HG03159 (cell line): ENCODE data around the gene ZFP91.

Source experiments
- ATAC-seq: cut with Tn5 transposase; IDR thresholded peaks from one replicate; pipeline ENCODE4 v1.9.1; 2021; ENCODE audit warnings: mild to moderate bottlenecking, moderate library complexity; ENCODE audit not compliant: unreplicated experiment

ZFP91 gene

DNA sequence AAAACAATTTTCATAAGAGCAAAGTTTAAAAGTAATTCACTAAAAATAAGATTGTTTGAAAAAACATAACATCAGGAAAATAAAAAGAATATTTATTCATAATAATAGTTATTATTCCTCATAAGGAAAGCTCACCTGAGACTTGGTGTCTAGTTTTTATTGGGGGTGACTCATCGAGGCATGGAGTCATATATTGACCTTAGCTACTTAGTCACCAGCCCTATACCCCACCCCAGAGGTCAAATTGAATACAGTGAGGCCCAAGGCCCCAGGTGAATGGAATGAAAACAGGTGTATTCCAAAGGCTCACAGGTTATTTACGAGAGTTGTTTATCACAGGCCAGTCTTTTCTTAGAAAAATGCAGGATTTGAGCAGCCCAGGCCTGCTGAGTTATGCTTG lies 80.5 kb downstream of the ZFP91 start:
- ATAC-seq, result no peak

DNA sequence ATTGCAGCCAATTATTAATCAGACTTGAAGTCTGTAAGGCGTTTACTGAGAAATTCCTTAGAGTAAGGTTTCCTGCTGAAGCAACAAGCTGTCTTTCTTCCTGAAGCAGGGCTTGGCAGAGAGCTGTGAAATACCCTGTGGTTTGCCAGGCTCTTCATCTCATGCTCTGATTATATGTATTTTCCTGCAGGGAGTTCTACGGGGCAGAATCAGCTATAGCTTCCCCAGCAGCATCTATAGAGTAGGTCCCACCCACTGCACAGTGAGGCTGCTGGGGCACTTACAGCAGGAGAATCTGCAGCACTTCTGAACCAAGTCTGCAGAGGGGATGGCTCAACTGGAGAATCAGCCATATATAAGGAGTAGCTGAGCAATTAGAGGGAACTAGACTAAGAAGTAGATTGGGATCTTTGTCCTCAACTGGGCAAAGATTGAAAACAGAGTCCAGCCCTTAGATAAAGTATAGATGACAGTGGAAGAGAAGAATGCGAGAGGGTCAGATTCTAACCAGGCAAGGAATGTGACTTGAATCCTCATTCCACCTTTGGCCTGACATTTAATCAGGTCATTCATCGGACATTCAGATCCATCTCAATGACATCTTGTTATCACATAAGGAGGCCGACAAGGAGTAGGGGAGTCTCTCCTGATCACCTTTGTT lies 81.2 kb downstream of the ZFP91 start:
- ATAC-seq, result no peak
